Measurements from ENCODE around the gene PFKM.

PFKM gene

GRCh38 chr12:48191096-48191495 is 71.9 kb downstream of the PFKM start:
- DNase-seq: no peak

- DNase-seq: no peak
These were observed 73.7 kb downstream of the PFKM start for GRCh38 chr12:48192861-48193260.

GRCh38 chr12:48193623-48194022 is 74.5 kb downstream of the PFKM start:
- no peak for DNase-seq

GRCh38 chr12:48194799-48195201 is 75.6 kb downstream of the PFKM start:
- no peak for DNase-seq

Measured in MV-4-11 (cell line).